ENCODE data around the gene LAMC2.

DNA sequence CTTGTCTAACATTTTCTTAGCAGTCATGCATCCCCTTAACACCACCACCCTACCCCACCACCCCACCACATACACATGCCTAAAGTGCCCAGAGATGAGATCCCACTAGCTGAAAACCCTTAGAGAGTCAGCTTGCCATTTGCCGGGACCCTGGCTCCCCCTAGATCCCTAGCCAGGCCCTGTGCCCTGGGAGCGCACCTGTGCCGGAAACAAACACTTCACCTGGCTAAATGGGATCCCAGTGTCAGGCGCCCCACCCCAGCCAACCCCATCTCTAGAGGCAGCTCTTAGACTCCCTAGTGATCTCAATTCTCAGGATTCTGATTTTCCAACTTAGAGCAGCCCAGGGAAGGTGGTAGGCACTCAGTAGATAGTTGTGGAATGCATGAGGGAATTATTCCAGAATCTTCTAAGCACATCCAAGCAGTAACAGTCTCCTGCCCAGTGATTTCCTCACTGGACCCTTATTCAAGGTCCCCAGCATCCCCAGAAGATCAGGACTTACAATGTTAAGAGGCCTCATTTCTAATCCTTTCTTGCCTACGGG, 105.2 kb downstream of the LAMC2 start:
- TF ChIP-seq, protein P1, sequence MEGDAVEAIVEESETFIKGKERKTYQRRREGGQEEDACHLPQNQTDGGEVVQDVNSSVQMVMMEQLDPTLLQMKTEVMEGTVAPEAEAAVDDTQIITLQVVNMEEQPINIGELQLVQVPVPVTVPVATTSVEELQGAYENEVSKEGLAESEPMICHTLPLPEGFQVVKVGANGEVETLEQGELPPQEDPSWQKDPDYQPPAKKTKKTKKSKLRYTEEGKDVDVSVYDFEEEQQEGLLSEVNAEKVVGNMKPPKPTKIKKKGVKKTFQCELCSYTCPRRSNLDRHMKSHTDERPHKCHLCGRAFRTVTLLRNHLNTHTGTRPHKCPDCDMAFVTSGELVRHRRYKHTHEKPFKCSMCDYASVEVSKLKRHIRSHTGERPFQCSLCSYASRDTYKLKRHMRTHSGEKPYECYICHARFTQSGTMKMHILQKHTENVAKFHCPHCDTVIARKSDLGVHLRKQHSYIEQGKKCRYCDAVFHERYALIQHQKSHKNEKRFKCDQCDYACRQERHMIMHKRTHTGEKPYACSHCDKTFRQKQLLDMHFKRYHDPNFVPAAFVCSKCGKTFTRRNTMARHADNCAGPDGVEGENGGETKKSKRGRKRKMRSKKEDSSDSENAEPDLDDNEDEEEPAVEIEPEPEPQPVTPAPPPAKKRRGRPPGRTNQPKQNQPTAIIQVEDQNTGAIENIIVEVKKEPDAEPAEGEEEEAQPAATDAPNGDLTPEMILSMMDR (IDR thresholded peaks at IDR 0.05): no peak
- TF ChIP-seq POLR2A (IDR thresholded peaks at IDR 0.05): no peak
- no peak for TF ChIP-seq POLR2AphosphoS5 (IDR thresholded peaks at IDR 0.05)

Measured in prostate gland (tissue), 2 donors.